Motor neuron (in vitro differentiated cells): Measurements from ENCODE around the gene LPGAT1. TPM values are rescaled to one million over a fixed set of nuclear protein-coding genes. Genes with fewer than 3 reads are reported as not detected.

Experiments used
- ATAC-seq, 8 experiments: fragments of 200-7000 bp; cut with Tn5 transposase; replicated peaks in 6 of 8; 2 replicates each; pipeline ENCODE4 v1.8.0; 2021; ENCODE audit warnings: mild to moderate bottlenecking in 8 of 8, moderate library complexity in 8 of 8
- H3K27ac ChIP-seq, 2 donors: fragments of 250-450 bp; sonication (Bioruptor Pico); 2 replicates each; pipeline ENCODE4 v1.9.0; 2021; ENCODE audit warnings: antibody characterized with exemption in 2 of 2, mild to moderate bottlenecking in 2 of 2, moderate library complexity in 1 of 2
- H3K4me1 ChIP-seq, 2 donors: fragments of 250-450 bp; sonication (Bioruptor Pico); replicated peaks in 1 of 2; 2 replicates each; pipeline ENCODE4 v1.6.1; 2021; ENCODE audit warnings: antibody characterized with exemption in 2 of 2, mild to moderate bottlenecking in 2 of 2, moderate library complexity in 1 of 2
- H3K4me3 ChIP-seq, 5 donors: fragments of 250-450 bp; sonication (Bioruptor Pico); 2 replicates each; pipeline ENCODE4 v1.9.0; 2021; ENCODE audit warnings: antibody characterized with exemption in 5 of 5, mild to moderate bottlenecking in 5 of 5, moderate library complexity in 4 of 5
- WGBS, 10 experiments: fragments of 450-650 bp; shearing (Covaris generic); methylation state at CpG; one replicate each; pipeline ENCODE4 v1.0.0; 2022; 5-methylcytosine and 5-hydroxymethylcytosine counted together
- in situ Hi-C, 9 experiments: fragments of 400-800 bp; cut with MboI; loops; one replicate each; pipeline ENCODE4 v1.15.0; 2021; ENCODE audit warnings: low sequenced_read_pairs in 9 of 9, low pct_unique_long_range_greater_than_20kb in 2 of 9; ENCODE audit not compliant: unreplicated experiment in 9 of 9
- total RNA-seq, 8 experiments: library from RNA; unstranded; fragments of 300-600 nt; gene quantifications; 2 replicates each; pipeline versions ENCODE4 v1.2.3 to v1.2.4, GENCODE V29; 2022

The LPGAT1 gene
- total RNA-seq, 8 experiments from 2014 or later, result 25.1 to 41.3 (median 31.9) TPM

DNA sequence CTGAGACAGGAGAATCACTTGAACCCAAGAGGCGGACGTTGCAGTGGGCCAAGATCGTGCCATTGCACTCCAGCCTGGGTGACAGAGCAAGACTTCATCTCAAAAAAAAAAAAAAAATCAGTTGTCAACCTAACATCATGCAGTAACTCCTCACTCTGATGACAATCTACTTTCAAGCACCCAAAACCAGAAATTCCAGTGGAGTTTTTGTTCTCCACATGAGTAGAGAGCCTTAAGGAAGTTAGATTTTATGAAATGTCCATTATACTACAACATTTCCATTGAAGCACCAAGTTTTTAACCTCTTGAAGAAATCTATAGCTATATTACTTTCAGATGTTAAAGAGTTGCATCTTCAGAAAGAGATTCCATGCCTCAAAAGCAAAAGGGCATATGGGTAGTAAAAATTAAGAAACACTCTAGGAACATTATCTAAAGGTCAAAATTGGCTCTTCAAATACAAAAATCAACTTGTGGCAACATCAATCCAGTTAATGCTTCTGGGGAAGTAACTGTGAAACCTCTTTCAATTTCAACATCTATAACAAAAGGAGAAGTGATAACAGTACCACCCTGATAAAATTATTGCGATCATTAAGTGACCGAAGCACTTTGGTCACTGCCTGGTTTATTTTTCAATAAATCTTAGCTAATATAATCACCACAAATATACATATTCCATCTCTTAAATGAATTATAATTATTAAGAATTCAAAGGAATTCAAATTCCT lies 7.7 kb downstream of the LPGAT1 start:
- WGBS, 10 experiments, result 80 to 100% (median 93%) methylated on average over 1 to 5 of the region's 5 CpGs; no CpG with 5 or more reads in 2 of the 10 experiments
- peaks cover 1 to 7% of the 10 kb centered on the region in 2 donors for H3K4me1 ChIP-seq
- H3K27ac ChIP-seq, result no peak overlapping the region
- ATAC-seq, result no peak
- H3K4me3 ChIP-seq, result no peak overlapping the region
- in situ Hi-C loops, result no loop called here

DNA sequence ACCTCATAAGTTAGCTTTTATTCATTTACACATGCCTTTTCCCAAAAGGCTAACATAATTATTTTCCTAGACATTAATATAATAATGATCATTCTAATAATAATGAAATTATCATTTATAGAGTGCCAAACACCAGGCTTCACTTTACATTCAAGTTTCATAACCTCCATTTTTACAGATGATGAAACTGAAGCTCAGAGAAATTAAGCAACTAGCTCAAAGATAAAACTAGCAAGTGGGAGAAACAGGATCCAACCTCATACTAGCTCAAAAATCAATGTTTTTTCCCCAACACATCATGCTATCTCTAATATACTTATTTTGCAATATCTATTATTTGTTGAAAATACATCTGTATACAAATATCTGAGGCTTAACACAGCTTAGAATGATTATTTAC lies 14.0 kb downstream of the LPGAT1 start:
- Histone ChIP-seq H3K4me1 (peaks cover 0 to 3% of the 10 kb centered on the region in 2 donors), H3K4me3 (no peak overlapping the region), H3K27ac (no peak overlapping the region)
- in situ Hi-C loops, result no loop called here
- ATAC-seq, result no peak

DNA sequence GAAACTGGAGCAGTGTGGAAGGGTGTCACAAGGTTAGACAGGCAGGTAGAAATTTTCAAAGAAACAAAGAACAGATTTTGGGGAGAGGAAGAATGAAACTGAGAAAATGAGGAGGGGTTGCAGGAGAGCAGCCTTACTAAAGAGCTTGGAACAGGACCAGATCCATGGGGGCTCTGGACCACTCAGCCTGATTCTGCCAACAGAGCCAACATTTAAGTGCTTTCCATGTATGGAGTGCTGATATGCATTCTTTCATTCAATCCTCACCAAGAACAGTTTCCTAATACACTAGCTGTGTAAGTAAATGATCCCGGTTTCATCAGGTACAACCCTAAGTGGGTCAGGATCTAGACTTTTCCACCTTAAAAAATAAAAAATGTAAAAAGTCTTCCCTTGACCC lies 16.2 kb downstream of the LPGAT1 start:
- WGBS, 10 experiments, result 80 to 100% (median 86%) methylated on average over 1 of the region's 1 CpG; no CpG with 5 or more reads in 4 of the 10 experiments
- H3K4me3 ChIP-seq, result no peak overlapping the region
- ATAC-seq, result peak in 1 of 8 experiments; percentile 46
- peaks cover 0 to 3% of the 10 kb centered on the region in 2 donors for H3K4me1 ChIP-seq
- in situ Hi-C loops, result no loop called here
- H3K27ac ChIP-seq, result no peak overlapping the region

DNA sequence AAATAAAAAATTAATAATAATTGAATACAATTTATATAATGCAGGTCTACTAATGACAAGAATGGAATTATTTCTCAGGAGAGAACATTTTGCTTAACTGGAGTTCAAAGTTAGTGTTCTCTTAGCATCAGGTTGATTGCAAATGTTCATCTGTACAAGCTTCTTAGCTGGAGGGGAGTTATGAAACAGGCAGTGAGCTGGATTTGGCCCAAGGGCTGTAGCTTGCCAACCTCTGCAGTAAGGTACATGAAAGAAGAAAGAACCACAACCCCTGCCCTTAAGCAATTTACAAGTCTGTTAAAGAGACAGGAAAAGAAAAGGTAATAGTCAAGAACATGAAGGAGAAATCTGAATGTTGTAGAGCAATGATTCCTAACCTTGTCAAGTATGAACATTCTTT lies 17.0 kb downstream of the LPGAT1 start:
- Histone ChIP-seq H3K27ac (no peak overlapping the region), H3K4me1 (peaks cover 0 to 3% of the 10 kb centered on the region in 2 donors), H3K4me3 (no peak overlapping the region)
- ATAC-seq, result peak in 3 of 8 experiments; percentile 34 to 63 (median 53)
- in situ Hi-C loops, result no loop called here

DNA sequence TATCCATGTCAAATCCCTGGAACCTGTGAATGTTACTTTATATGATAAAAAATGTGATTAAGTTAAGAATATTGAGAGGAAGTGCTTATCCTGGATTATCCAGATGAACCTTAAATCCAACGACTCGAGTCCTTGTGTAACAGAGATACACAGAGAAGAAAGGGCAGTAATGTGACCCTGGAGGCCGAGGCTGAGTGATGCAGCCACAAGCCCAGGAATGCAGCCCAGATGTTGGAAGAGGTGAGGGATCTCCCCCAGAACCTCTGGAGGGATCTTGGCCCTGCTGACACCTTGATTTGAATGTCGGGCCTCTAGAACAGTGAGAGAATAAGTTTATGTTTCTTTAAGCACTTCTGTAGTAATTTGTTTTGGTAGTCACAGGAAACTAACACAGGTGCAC lies 18.0 kb downstream of the LPGAT1 start:
- H3K4me3 ChIP-seq, result no peak overlapping the region
- no peak overlapping the region for H3K27ac ChIP-seq
- peaks cover 0 to 3% of the 10 kb centered on the region in 2 donors for H3K4me1 ChIP-seq
- 69 to 92% (median 74%) methylated on average over 3 to 4 of the region's 4 CpGs; no CpG with 5 or more reads in 3 of the 10 experiments for WGBS, 10 experiments
- ATAC-seq, result no peak
- in situ Hi-C loops, result no loop called here

DNA sequence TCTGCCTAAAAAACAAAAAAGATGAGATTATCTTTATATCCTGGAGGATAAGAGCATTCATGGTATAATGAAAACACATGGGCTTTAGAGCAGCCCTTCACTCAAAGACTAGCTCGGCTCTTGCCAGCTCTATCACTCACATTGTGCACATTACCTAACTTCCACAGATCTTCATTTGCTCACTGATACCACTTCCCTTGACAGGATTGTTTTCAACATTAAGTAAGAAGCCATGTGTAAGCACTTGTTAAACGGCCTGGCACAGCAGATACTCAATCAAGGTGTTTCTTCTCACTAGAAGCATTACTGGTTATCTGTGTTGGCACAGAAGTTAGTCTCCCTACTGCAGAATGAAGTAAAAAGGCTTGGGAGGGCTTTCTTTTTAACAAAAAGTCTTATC lies 18.7 kb downstream of the LPGAT1 start:
- H3K4me3 ChIP-seq, result no peak overlapping the region
- WGBS, 10 experiments, result 40 to 100% (median 83%) methylated on average over 1 to 2 of the region's 2 CpGs; no CpG with 5 or more reads in 1 of the 10 experiments
- peaks cover 0 to 3% of the 10 kb centered on the region in 2 donors for H3K4me1 ChIP-seq
- in situ Hi-C loops, result no loop called here
- no peak overlapping the region for H3K27ac ChIP-seq
- ATAC-seq, result no peak

DNA sequence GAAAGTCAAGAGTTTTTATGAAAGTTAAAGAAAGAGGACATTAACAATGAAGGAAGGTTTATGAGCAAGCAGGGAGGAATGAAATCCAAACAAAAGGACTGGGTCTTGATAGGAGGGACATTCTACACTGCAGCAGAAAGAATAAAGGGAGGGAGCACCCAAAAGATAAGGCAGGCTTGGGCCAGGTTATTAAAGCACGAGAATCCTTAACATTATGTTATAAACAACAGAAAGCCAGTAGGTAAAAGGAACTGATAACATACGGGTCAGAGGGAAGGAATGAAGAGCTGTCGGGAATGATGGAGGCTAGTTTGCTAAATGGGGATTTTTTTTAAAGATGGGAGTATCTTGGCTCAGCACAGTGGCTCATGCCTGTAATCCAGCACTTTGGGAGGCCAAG lies 19.4 kb downstream of the LPGAT1 start:
- Histone ChIP-seq H3K4me3 (no peak overlapping the region), H3K27ac (no peak overlapping the region), H3K4me1 (peaks cover 0 to 3% of the 10 kb centered on the region in 2 donors)
- in situ Hi-C loops, result no loop called here
- ATAC-seq, result no peak
- WGBS, 10 experiments, result 71 to 95% (median 93%) methylated on average over 3 of the region's 3 CpGs

DNA sequence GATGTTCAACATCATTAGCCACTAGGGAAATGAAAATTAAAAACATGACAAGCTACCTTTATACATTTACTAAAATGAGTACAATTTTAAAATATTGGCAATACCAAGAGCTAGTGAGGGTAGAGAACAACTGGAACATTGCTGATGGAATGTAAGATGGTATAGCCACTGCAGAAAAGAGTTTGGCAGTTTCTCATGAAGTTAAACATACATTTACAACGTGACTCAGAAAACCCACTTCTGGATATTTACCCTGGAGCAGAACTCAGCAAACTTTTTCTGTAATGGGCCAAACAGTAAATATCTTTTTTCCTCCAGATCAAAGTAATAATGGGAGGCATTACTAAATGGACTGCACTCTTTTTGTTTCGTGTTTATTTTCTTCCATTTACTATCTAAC lies 22.1 kb downstream of the LPGAT1 start:
- H3K4me1 ChIP-seq, result no peaks in the 10 kb centered on the region
- WGBS, 10 experiments, result 83 to 100% (median 90%) methylated on average over 1 to 2 of the region's 2 CpGs; no CpG with 5 or more reads in 2 of the 10 experiments
- no peak for ATAC-seq
- in situ Hi-C loops, result no loop called here
- no peak overlapping the region for H3K27ac ChIP-seq
- H3K4me3 ChIP-seq, result no peak overlapping the region

DNA sequence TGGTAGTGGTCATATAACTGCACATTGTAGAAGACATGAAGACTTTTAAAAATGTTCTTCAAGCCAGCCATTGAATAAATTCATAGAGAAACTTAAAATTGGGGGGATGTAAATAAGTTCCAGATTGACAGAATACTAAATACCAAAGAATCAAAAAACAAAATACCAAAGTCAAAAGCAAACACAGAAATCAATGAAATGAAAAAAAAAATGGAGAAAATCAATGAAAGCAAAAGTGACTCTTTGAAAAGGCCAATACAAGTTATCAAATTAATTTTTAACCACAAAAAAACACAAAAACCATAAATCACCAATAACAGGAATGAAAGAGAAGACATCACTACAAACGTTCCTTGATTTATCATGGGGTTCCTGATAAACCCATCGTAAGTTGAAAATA lies 25.6 kb downstream of the LPGAT1 start:
- in situ Hi-C loops, result no loop called here
- H3K4me3 ChIP-seq, result no peak overlapping the region
- 65 to 100% (median 90%) methylated on average over 2 of the region's 2 CpGs for WGBS, 10 experiments
- no peak overlapping the region for H3K27ac ChIP-seq
- no peak for ATAC-seq
- H3K4me1 ChIP-seq, result no peaks in the 10 kb centered on the region

DNA sequence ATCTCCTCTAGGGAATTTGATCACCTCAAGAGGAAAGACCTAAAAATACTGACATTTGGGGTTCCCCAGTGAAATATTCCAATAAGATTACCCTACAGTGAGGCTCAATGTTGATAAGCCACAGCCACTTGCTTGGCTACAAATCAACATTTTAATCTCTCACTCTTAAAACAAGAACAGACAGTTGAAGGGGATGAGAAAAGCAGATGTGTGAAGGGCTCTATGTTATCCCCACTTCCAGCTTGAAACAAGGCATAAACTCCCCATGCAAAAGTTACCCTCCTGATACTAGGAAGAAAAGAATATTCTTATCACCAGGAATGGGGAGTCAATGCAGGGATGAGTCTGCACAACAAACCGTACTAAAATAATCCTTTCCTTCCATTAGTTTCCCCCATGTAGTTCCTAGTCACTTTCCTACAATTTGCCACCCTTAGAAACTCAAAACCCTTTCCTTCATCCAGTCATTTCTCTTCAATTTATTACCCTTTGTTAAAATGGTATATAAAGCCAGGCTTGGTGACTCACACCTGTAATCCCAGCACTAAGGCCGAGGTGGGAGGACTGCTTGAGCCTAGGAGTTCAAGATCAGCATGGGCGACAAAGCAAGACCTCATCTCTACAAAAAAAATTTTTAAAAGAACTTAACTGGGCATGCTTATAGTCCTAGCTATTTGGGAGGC lies 29.5 kb downstream of the LPGAT1 start:
- in situ Hi-C loops, result no loop called here
- ATAC-seq, result no peak
- no peak overlapping the region for H3K4me3 ChIP-seq
- H3K27ac ChIP-seq, result no peak overlapping the region
- WGBS, 10 experiments, result 77 to 100% (median 90%) methylated on average over 1 to 3 of the region's 3 CpGs; no CpG with 5 or more reads in 1 of the 10 experiments
- no peaks in the 10 kb centered on the region for H3K4me1 ChIP-seq

DNA sequence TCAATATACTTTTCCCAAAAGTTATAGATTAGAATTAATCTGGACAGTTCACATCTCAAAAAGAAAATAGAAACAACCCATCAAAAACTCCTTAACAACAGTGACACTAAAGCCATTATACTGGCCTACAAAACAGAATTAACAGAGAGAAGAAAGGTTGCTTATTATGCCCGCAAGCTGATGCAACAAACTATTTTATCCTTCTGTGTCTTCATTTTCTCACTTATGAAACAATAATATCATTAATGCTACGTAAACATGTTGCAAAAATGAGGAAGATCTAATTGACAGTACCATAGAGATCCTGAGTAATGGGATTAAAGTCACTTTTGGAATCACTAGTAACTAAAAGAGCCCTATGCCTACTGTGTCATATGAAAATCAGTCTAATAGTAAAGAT lies 32.6 kb downstream of the LPGAT1 start:
- no peak for ATAC-seq
- WGBS, 10 experiments, result 0 to 100% (median 88%) methylated on average over 1 to 2 of the region's 2 CpGs; no CpG with 5 or more reads in 2 of the 10 experiments
- in situ Hi-C loops, result no loop called here
- Histone ChIP-seq H3K4me1 (no peaks in the 10 kb centered on the region), H3K4me3 (no peak overlapping the region), H3K27ac (no peak overlapping the region)

DNA sequence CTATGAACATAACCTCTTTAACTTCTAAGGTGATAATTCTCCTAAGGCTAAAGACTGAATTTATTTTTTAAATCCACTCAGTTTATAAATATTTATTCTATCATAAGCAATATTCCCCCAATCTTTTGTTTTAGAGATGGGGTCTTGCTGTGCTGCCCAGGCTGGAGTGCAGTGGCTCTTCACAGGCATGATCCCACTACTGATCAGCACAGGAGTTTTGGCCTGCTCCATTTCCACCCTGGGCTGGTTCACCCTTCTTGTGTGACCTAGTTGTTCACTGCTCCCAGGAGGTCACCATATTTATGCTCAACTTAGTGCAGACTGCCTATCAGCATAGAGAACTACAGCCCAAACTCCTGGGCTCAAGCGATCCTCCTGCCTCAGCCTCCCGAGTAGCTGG lies 38.6 kb downstream of the LPGAT1 start:
- in situ Hi-C loops, result no loop called here
- no peaks in the 10 kb centered on the region for H3K4me1 ChIP-seq
- no peak overlapping the region for H3K27ac ChIP-seq
- H3K4me3 ChIP-seq, result no peak overlapping the region
- no peak for ATAC-seq
- 90 to 100% (median 97%) methylated on average over 1 to 2 of the region's 2 CpGs; no CpG with 5 or more reads in 2 of the 10 experiments for WGBS, 10 experiments

DNA sequence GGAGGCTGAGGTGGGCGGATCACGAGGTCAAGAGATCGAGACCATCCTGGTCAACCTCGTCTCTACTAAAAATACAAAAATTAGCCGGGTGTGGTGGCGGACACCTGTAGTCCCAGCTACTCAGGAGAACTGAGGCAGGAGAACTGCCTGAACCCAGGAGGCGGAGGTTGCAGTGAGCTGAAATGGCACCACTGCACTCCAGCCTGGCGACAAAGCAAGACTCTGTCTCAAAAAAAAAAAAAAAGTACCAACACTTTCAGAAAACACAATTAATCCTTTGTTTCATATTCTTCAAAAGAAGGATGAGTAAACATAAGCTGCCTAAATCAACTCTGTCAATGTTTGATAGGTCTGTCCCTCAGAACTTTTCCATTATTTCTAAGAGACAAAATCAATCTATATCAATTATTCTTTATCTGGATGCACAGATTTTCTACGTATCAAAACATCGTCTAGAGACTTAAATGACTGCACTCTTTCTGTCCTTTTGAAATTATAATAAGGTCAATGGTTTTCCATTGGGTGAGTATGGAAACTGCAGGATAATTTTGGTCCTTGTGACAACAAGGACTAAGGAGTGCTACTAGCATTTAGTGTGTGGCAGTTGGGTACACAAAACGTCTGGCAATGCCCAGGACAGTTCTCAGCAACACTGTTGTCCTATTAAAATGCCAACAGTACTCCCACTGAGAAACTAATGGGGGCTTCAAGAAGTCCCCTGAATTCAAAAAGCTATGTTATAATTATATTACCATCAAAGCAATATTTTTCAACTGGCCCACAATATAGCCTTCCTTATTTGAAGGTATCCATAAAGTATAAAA lies 40.7 kb downstream of the LPGAT1 start:
- H3K27ac ChIP-seq, result no peak overlapping the region
- ATAC-seq, result no peak
- in situ Hi-C loops, result no loop called here
- no peak overlapping the region for H3K4me3 ChIP-seq
- no peaks in the 10 kb centered on the region for H3K4me1 ChIP-seq
- WGBS, 10 experiments, result 71 to 98% (median 86%) methylated on average over 2 to 11 of the region's 11 CpGs
